K562 (cell line): Measurements from ENCODE around the gene RFNG. TPM values are rescaled to one million over a fixed set of nuclear protein-coding genes. Genes with fewer than 3 reads are reported as not detected.

Source experiments
- ATAC-seq: fragments of 200-7000 bp; cut with Tn5 transposase; 3 replicates; pipeline ENCODE4 v1.9.1; 2020; ENCODE audit warnings: moderate library complexity
- BruUV-seq: library from RNA; stranded (reverse); fragments of 400-500 nt; replicated peaks from 2 replicates; lab custom pipeline; 2021; lab: Mats Ljungman, UMichigan
- CTCF ChIA-PET: fragments of 300-600 bp; formaldehyde crosslinking; extraction: SDS; loops from one replicate; lab custom pipeline; 2021; ENCODE audit warnings: low intra/inter-chr PET ratio; lab: Yijun Ruan, JAX
- POLR2A ChIA-PET: fragments of 300-600, 350-650 bp; sonication (Branson Sonifier 250); formaldehyde crosslinking; extraction: SDS; loops from one replicate; lab custom pipeline; 2021; ENCODE audit warnings: antibody characterized with exemption, inconsistent platforms; lab: Yijun Ruan, JAX
- DNase-seq, 4 experiments: peaks; one replicate each; pipeline versions ENCODE4 v3.0.0 to v3.0.0-alpha.2; 2011 to 2018; ENCODE audit warnings: low spot score in 3 of 4, mixed read lengths in 3 of 4; ENCODE audit errors: extremely low read depth in 1 of 4
- FAIRE-seq: peaks from 2 replicates; lab custom pipeline; 2011; peaks lifted over from hg19 to GRCh38; lab: Jason Lieb, UNC
- H2AFZ ChIP-seq: 2 replicates; pipeline ENCODE4 v1.6.0; 2011; ENCODE audit warnings: low read depth, low read length, control low read depth, inconsistent platforms
- H3K27ac ChIP-seq: fragments of 200-600 bp; 3 replicates; pipeline ENCODE4 v1.8.0; 2011; ENCODE audit warnings: low read depth, mild to moderate bottlenecking, control low read depth, inconsistent platforms, low read length, moderate library complexity, mixed read lengths; ENCODE audit errors: extremely low read depth
- H3K27me3 ChIP-seq, 2 experiments: fragments of 300-600 bp in 1 of 2; 2 replicates in 1 of 2; 3 replicates in 1 of 2; pipeline versions ENCODE4 v1.6.0 to v1.8.0; 2011; ENCODE audit warnings: inconsistent platforms in 2 of 2, low read length in 2 of 2, mild to moderate bottlenecking in 1 of 2, mixed read lengths in 1 of 2, moderate library complexity in 1 of 2; ENCODE audit not compliant: control insufficient read depth in 2 of 2, insufficient read depth in 2 of 2
- H3K36me3 ChIP-seq: fragments of 300-600 bp; 3 replicates; pipeline ENCODE4 v1.8.0; 2011; ENCODE audit warnings: mild to moderate bottlenecking, low read length, inconsistent platforms; ENCODE audit not compliant: control insufficient read depth, insufficient read depth
- H3K4me1 ChIP-seq, 2 experiments: fragments of 200-600 bp in 1 of 2; replicated peaks in 1 of 2; 2 replicates in 1 of 2; 3 replicates in 1 of 2; pipeline versions ENCODE4 v1.5.1 to v1.8.0; 2011; ENCODE audit warnings: inconsistent platforms in 2 of 2, low read length in 2 of 2, mild to moderate bottlenecking in 1 of 2, mixed read lengths in 1 of 2, moderate library complexity in 1 of 2; ENCODE audit not compliant: control insufficient read depth in 2 of 2, insufficient read depth in 2 of 2
- H3K4me2 ChIP-seq: 2 replicates; pipeline ENCODE4 v1.6.1; 2011; ENCODE audit warnings: low read length, control low read depth, inconsistent platforms, mixed read lengths; ENCODE audit not compliant: insufficient read depth
- H3K4me3 ChIP-seq: fragments of 200-600 bp; sonication (generic), shearing (Covaris generic); 2 replicates; pipeline ENCODE4 v1.5.1; 2016; ENCODE audit warnings: control low read depth, inconsistent platforms
- H3K79me2 ChIP-seq: fragments of 200-600 bp; 3 replicates; pipeline ENCODE4 v1.8.0; 2011; ENCODE audit warnings: low read length, inconsistent platforms; ENCODE audit not compliant: control insufficient read depth, insufficient read depth
- H3K9ac ChIP-seq, 2 experiments: 2 replicates each; pipeline versions ENCODE4 v1.6.0 to v1.6.1; 2011; ENCODE audit warnings: low read depth in 2 of 2, low read length in 2 of 2, control low read depth in 1 of 2, inconsistent platforms in 1 of 2, mild to moderate bottlenecking in 1 of 2, mixed read lengths in 1 of 2; ENCODE audit not compliant: insufficient read depth in 1 of 2
- H3K9me1 ChIP-seq: one replicate; pipeline ENCODE4 v1.6.0; 2011; ENCODE audit warnings: inconsistent platforms, mild to moderate bottlenecking, low read length, moderate library complexity; ENCODE audit not compliant: control insufficient read depth, insufficient read depth
- H3K9me3 ChIP-seq: replicated peaks from 2 replicates; pipeline ENCODE4 v1.5.1; 2011; ENCODE audit warnings: low read depth, low read length, inconsistent platforms; ENCODE audit not compliant: control insufficient read depth, insufficient read depth
- H4K20me1 ChIP-seq: replicated peaks from 2 replicates; pipeline ENCODE4 v1.6.1; 2011; ENCODE audit warnings: low read length, inconsistent platforms, mixed read lengths; ENCODE audit not compliant: control insufficient read depth, insufficient read depth
- CHD1 ChIP-seq: fragments of 200-600 bp; sonication (generic); IDR thresholded peaks from one replicate; pipeline ENCODE4 v1.6.1; 2012; ENCODE audit warnings: mild to moderate bottlenecking, moderate library complexity, low read length, inconsistent platforms
- CHD2 ChIP-seq: IDR thresholded peaks from 2 replicates; pipeline ENCODE4 v1.6.1; 2011; ENCODE audit warnings: low read depth, low read length
- EHMT2 ChIP-seq: fragments of 450-650 bp; IDR thresholded peaks from 2 replicates; pipeline ENCODE4 v1.6.1; 2018; ENCODE audit warnings: antibody characterized with exemption
- GTF3C2 ChIP-seq: IDR thresholded peaks from 3 replicates; pipeline ENCODE4 v1.6.1; 2011; ENCODE audit warnings: borderline replicate concordance, mild to moderate bottlenecking, moderate library complexity; ENCODE audit not compliant: insufficient read length; ENCODE audit errors: extremely low read depth
- HDAC1 ChIP-seq, 2 experiments: fragments of 450-650 bp; IDR thresholded peaks; 2 replicates each; pipeline ENCODE4 v1.6.1; 2016 to 2017; ENCODE audit warnings: inconsistent platforms in 1 of 2, mild to moderate bottlenecking in 1 of 2, moderate library complexity in 1 of 2
- SRSF9 ChIP-seq: fragments of 200-400 bp; formaldehyde crosslinking; IDR thresholded peaks from 2 replicates; pipeline ENCODE4 v1.6.1; 2017; ENCODE audit warnings: low read depth, low read length, borderline replicate concordance
- TAL1 ChIP-seq: fragments of 450-650 bp; IDR thresholded peaks from 2 replicates; pipeline ENCODE4 v1.6.1; 2016; ENCODE audit warnings: mild to moderate bottlenecking
- ZNF280A ChIP-seq: fragments of 450-650 bp; IDR thresholded peaks from 2 replicates; pipeline ENCODE4 v1.6.1; 2018; ENCODE audit warnings: mild to moderate bottlenecking, low read depth; ENCODE audit not compliant: partially characterized antibody
- ZNF696 ChIP-seq: fragments of 250-450 bp; sonication (Bioruptor Pico); conservative IDR thresholded peaks from 2 replicates; pipeline ENCODE4 v1.4.0; 2020; ENCODE audit warnings: mild to moderate bottlenecking, moderate library complexity
- ZNF778 ChIP-seq: fragments of 450-650 bp; formaldehyde crosslinking; IDR thresholded peaks from 2 replicates; pipeline ENCODE4 v1.4.0; 2020; ENCODE audit warnings: mild to moderate bottlenecking, moderate library complexity
- WGBS: fragments of 100-300 bp; shearing (Covaris generic); methylation state at CpG from one replicate; pipeline ENCODE4 v1.1.6; 2016; ENCODE audit warnings: low coverage, mixed read lengths; ENCODE audit not compliant: insufficient coverage; ENCODE audit errors: missing lambda C conversion rate; 5-methylcytosine and 5-hydroxymethylcytosine counted together
- in situ Hi-C: fragments of 300-500 bp; cut with MboI; formaldehyde crosslinking; loops from 4 replicates; pipeline ENCODE4 v1.15.0; 2018; ENCODE audit warnings: inconsistent platforms, mixed read lengths
- intact Hi-C: fragments of 100-400 bp; cut with micrococcal nuclease; formaldehyde crosslinking; loops from 2 replicates; pipeline ENCODE4 v1.14.2; 2022
- polyA plus RNA-seq, 8 experiments: library from polyadenylated mRNA; depleted of rRNA in 4 of 8; stranded (reverse) in 5 of 8; unstranded in 3 of 8; fragments of >200 nt; fragmentation: Nextera tagmentation in 2 of 8; fragmentation: Illumina TruSeq in 1 of 8; extraction: Ambion mirVana in 2 of 8; extraction: Trizol in 1 of 8; gene quantifications; 2 replicates each; pipeline versions ENCODE4 v1.2.1 to v1.2.3, GENCODE V29; 2011 to 2014; ENCODE audit warnings: inconsistent platforms in 1 of 8, missing spikeins in 1 of 8
- total RNA-seq, 7 experiments: library from RNA; depleted of rRNA in 6 of 7; stranded (reverse); fragments of >200 nt in 6 of 7; fragmentation: Illumina TruSeq in 2 of 7; extraction: Trizol in 2 of 7; gene quantifications; 2 replicates each; pipeline versions ENCODE4 v1.2.1 to v1.2.3, GENCODE V29; 2011 to 2021; ENCODE audit warnings: low replicate concordance in 1 of 7

The RFNG gene
- total and polyA plus RNA-seq, 9 of the 15 experiments (the other 6 are each of a cell fraction or from before 2014, with no cell fraction given) = 0.32 to 32.8 (median 9.5) TPM

GRCh38 chr17:82001571-82002056 is 50.0 kb downstream of the RFNG start:
- Histone ChIP-seq H3K4me1 (peaks cover 0 to 63% of the 10 kb centered on the region in 2 experiments; a peak in 2 of 5 replicates), H3K9ac (peak overlapping the region in 1 of 2 experiments; percentile 76; a peak in 1 of 4 replicates), H3K27ac (no peak overlapping the region), H3K9me1 (peaks cover 3% of the 10 kb centered on the region), H3K9me3 (no peaks in the 10 kb centered on the region), H3K79me2 (no peaks in the 10 kb centered on the region), H3K4me3 (no peak overlapping the region), H3K27me3 (no peaks in the 10 kb centered on the region), H2AFZ (no peak overlapping the region), H4K20me1 (0 out of 2 replicates have a peak, but pooled peaks cover 4% of the 10 kb centered on the region), H3K36me3 (peaks cover 6% of the 10 kb centered on the region; the same call in 1 of the 3 replicates), H3K4me2 (no peak overlapping the region)
- no TSS peak for BruUV-seq
- TF ChIP-seq EHMT2 (no peak), HDAC1 (IDR thresholded peaks at IDR 0.05) (no peak), ZNF778 (CRISPR knock-in tag) (no peak)
- in situ Hi-C loops = no loop called here
- intact Hi-C loops = no loop called here
- no peak for DNase-seq
- POLR2A ChIA-PET = no interaction called here
- CTCF ChIA-PET = no interaction called here
- no peak for ATAC-seq
- FAIRE-seq = no peak
- 72% methylated on average over 9 of the region's 17 CpGs for WGBS

GRCh38 chr17:82000803-82001570 is 50.6 kb downstream of the RFNG start:
- Histone ChIP-seq H3K9ac (peak overlapping the region in 1 of 2 experiments; percentile 76; a peak in 2 of 4 replicates), H3K9me3 (no peaks in the 10 kb centered on the region), H3K9me1 (peaks cover 3% of the 10 kb centered on the region), H3K4me1 (peaks cover 0 to 67% of the 10 kb centered on the region in 2 experiments; a peak in 2 of 5 replicates), H3K36me3 (peaks cover 6% of the 10 kb centered on the region; the same call in 1 of the 3 replicates), H2AFZ (no peak overlapping the region), H3K27ac (no peak overlapping the region), H3K79me2 (no peaks in the 10 kb centered on the region), H4K20me1 (0 out of 2 replicates have a peak, but pooled peaks cover 1% of the 10 kb centered on the region), H3K4me2 (no peak overlapping the region), H3K4me3 (no peak overlapping the region), H3K27me3 (no peaks in the 10 kb centered on the region)
- BruUV-seq = no TSS peak
- ChIA-PET CTCF (no interaction called here), POLR2A (no interaction called here)
- DNase-seq (no peak), ATAC-seq (no peak), FAIRE-seq (no peak)
- in situ Hi-C loops (no loop called here), intact Hi-C loops (no loop called here)
- TF ChIP-seq SRSF9 (no peak), ZNF696 (CRISPR knock-in tag) (no peak), TAL1 (no peak), CHD1 (no peak), CHD2 (no peak), GTF3C2 (no peak), ZNF280A (no peak)
- WGBS = 80% methylated on average over 27 of the region's 32 CpGs
